Measurements from ENCODE around the gene RNF180.

GRCh38 chr5:64213011-64213410 is 47.4 kb downstream of the RNF180 start:
- TF ChIP-seq EZH2 (IDR thresholded peaks at IDR 0.05; ENCODE audit: borderline replicate concordance, insufficient read depth, low read length, poor library complexity, severe bottlenecking) (no peak), CTCF (IDR thresholded peaks at IDR 0.05; ENCODE audit: poor library complexity, severe bottlenecking) (no peak), EP300 (conservative IDR thresholded peaks at IDR 0.05; ENCODE audit: poor library complexity, severe bottlenecking) (no peak)
